Heart right ventricle (tissue), 16 donors: Measurements from ENCODE around the gene PLCD3. TPM values are rescaled to one million over a fixed set of nuclear protein-coding genes. Genes with fewer than 3 reads are reported as not detected.
A peak's percentile ranks its signal among the peaks of the same experiment; 100 is the strongest.

Experiments
- ATAC-seq, 8 donors: fragments of 200-7000 bp; cut with Tn5 transposase; one replicate each; pipeline ENCODE4 v1.9.1; 2020; ENCODE audit warnings: mild to moderate bottlenecking in 8 of 8, moderate library complexity in 8 of 8, moderate number of reproducible peaks in 1 of 8
- DNase-seq, 2 donors: peaks; one replicate each; pipeline ENCODE4 v3.0.0-alpha.2; 2020
- H3K27ac ChIP-seq, 10 donors: fragments of 200-600 bp; sonication (generic) in 2 of 10; one replicate each; pipeline versions ENCODE4 v1.5.0 to v1.8.0; 2020 to 2022; ENCODE audit warnings: mild to moderate bottlenecking in 3 of 10
- H3K27me3 ChIP-seq, 7 donors: fragments of 200-600 bp; one replicate each; pipeline ENCODE4 v1.8.0; 2021 to 2022; ENCODE audit warnings: mild to moderate bottlenecking in 2 of 7
- H3K36me3 ChIP-seq, 9 donors: fragments of 200-600 bp; sonication (generic) in 1 of 9; one replicate each; pipeline versions ENCODE4 v1.5.0 to v1.8.0; 2020 to 2022; ENCODE audit warnings: mild to moderate bottlenecking in 2 of 9
- H3K4me1 ChIP-seq, 9 donors: fragments of 200-600 bp; sonication (generic) in 1 of 9; one replicate each; pipeline versions ENCODE4 v1.5.0 to v1.8.0; 2020 to 2022; ENCODE audit warnings: mild to moderate bottlenecking in 4 of 9
- H3K4me3 ChIP-seq, 10 donors: fragments of 200-600 bp; sonication (generic) in 2 of 10; one replicate each; pipeline versions ENCODE4 v1.5.0 to v1.8.0; 2020 to 2022; ENCODE audit warnings: mild to moderate bottlenecking in 7 of 10, moderate library complexity in 2 of 10
- H3K9me3 ChIP-seq, 11 donors: fragments of 200-600 bp in 10 of 11; sonication (generic) in 2 of 11; one replicate each; pipeline versions ENCODE4 v1.5.0 to v1.8.0; 2013 to 2022; ENCODE audit warnings: mild to moderate bottlenecking in 2 of 11, control low read depth in 1 of 11, moderate library complexity in 1 of 11
- CTCF ChIP-seq, 9 donors: fragments of 200-600 bp; sonication (generic) in 2 of 9; IDR thresholded peaks; one replicate each; pipeline versions ENCODE4 v1.5.0 to v1.8.0; 2021 to 2022; ENCODE audit warnings: antibody characterized with exemption in 9 of 9, mild to moderate bottlenecking in 5 of 9, moderate library complexity in 1 of 9
- WGBS, 2 donors: extraction: QIAGEN DNeasy Blood & Tissue Kit; methylation state at CpG; one replicate each; pipeline ENCODE4 v1.1.7; 2013; ENCODE audit warnings: inconsistent platforms in 1 of 2; 5-methylcytosine and 5-hydroxymethylcytosine counted together
- intact Hi-C, 10 donors: fragments of 100-400 bp; cut with DNase I; formaldehyde crosslinking; loops; one replicate each; pipeline versions ENCODE4 v1.11.1 to v1.14.2; 2022
- polyA plus RNA-seq, 2 donors: library from polyadenylated mRNA; stranded (reverse); fragments of 200-250 nt; gene quantifications; one replicate each; pipeline ENCODE4 v1.2.3, GENCODE V29; 2013
- total RNA-seq, 10 donors: library from RNA; stranded (reverse); fragmentation: NEBNext Ultra II Directional in 3 of 10; extraction: Animal tissue kit (Norgen Biotek cat#: 25700) in 3 of 10; gene quantifications; one replicate each; pipeline versions ENCODE4 v1.2.1 to v1.2.4, GENCODE V29; 2021 to 2023
- donor health status: Arrhythmogenic right ventricular cardiomyopathy.
- donor health status: ischemic (EF 13 %, LVEDD 7.1; RV severe dilation, severe dysfunction).
- donor health status: healthy with polysubstance abuse.
- donor health status: DM: no; HTN: yes; CAD: no.
- donor health status: DM: no; HTN: no; CAD: no.
- donor health status: ischemic (EF 25% LVEDD 6.9; RV normal size, moderate dysfunction).
- donor health status: ischemic (EF 25% LVEDD 5.7; RV mildly dilated, moderate dysfunction).
- donor health status: healthy.
- donor health status: DM: yes; HTN: yes; CAD: no.
- donor health status: Ischemic cardiomyopathy.
- donor health status: ischemic (EF 35%, LVEDD 5.7; RV mildly dilated, moderate dysfunction).
- donor health status: nonischemic (EF 11% LVEDD 7.7; RV severe dilation, severe dysfunction).
- donor health status: DM: yes; HTN: yes; CAD: no.
- donor health status: PGD.
- donor health status: ischemic (EF 29% LVEDD 5.4; RV normal size, mild dysfunction).
- donor health status: nonischemic (EF 23%, LVEDD 6.1; RV moderate dilation, normal function).

PLCD3 gene
- total and polyA plus RNA-seq, 12 donors, result 44.6 to 188 (median 112) TPM

- Histone ChIP-seq H3K9me3 (no peaks in the 10 kb centered on the region), H3K27me3 (no peaks in the 10 kb centered on the region), H3K36me3 (peaks cover 0 to 7% (median 0%) of the 10 kb centered on the region in 9 donors), H3K4me3 (no peak overlapping the region), H3K27ac (peak overlapping the region in 3 of 10 donors; percentile 26 to 48 (median 39)), H3K4me1 (peaks cover 17 to 82% (median 67%) of the 10 kb centered on the region in 9 donors)
- 94 to 95% methylated on average over 4 of the region's 4 CpGs for WGBS, 2 donors
- ATAC-seq, result no peak
- intact Hi-C loops, result no loop called here
- TF ChIP-seq CTCF (IDR thresholded peaks at IDR 0.05), result no peak
- DNase-seq, result no peak
Measured at GRCh38 chr17:45155029-45155428, 22.7 kb upstream of the PLCD3 start.

GRCh38 chr17:45150911-45151809 is 18.8 kb upstream of the PLCD3 start:
- 25 to 27% methylated on average over 8 of the region's 8 CpGs for WGBS, 2 donors
- ATAC-seq, result no peak
- Histone ChIP-seq H3K27ac (peak overlapping the region in 8 of 10 donors; percentile 50 to 99 (median 97)), H3K27me3 (no peaks in the 10 kb centered on the region), H3K4me1 (peaks cover 9 to 60% (median 47%) of the 10 kb centered on the region in 9 donors), H3K4me3 (peak overlapping the region; percentile 63 to 97 (median 76)), H3K9me3 (no peaks in the 10 kb centered on the region), H3K36me3 (no peaks in the 10 kb centered on the region)
- no peak for DNase-seq
- no peak for TF ChIP-seq CTCF (IDR thresholded peaks at IDR 0.05)
- intact Hi-C loops, result loop anchor here in 2 of 10 donors (1.0 to 5.0 kb wide), 2 partner anchors 9 to 46 kb away; no protein-coding TSS in a partner anchor

DNA sequence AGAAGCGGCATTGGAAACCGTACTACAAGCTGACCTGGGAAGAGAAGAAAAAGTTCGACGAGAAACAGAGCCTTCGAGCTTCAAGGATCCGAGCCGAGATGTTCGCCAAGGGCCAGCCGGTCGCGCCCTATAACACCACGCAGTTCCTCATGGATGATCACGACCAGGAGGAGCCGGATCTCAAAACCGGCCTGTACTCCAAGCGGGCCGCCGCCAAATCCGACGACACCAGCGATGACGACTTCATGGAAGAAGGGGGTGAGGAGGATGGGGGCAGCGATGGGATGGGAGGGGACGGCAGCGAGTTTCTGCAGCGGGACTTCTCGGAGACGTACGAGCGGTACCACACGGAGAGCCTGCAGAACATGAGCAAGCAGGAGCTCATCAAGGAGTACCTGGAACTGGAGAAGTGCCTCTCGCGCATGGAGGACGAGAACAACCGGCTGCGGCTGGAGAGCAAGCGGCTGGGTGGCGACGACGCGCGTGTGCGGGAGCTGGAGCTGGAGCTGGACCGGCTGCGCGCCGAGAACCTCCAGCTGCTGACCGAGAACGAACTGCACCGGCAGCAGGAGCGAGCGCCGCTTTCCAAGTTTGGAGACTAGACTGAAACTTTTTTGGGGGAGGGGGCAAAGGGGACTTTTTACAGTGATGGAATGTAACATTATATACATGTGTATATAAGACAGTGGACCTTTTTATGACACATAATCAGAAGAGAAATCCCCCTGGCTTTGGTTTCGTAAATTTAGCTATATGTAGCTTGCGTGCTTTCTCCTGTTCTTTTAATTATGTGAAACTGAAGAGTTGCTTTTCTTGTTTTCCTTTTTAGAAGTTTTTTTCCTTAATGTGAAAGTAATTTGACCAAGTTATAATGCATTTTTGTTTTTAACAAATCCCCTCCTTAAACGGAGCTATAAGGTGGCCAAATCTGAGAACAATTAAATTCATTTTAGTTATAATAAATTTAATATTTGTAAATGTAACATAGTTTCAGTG is 17.7 kb upstream of the PLCD3 start:
- WGBS, 2 donors, result 1% methylated on average over 56 of the region's 56 CpGs
- Histone ChIP-seq H3K27ac (peak overlapping the region; percentile 91 to 99 (median 97)), H3K4me3 (peak overlapping the region; percentile 63 to 97 (median 76)), H3K27me3 (no peaks in the 10 kb centered on the region), H3K36me3 (no peaks in the 10 kb centered on the region), H3K4me1 (peaks cover 9 to 59% (median 41%) of the 10 kb centered on the region in 9 donors), H3K9me3 (no peaks in the 10 kb centered on the region)
- DNase-seq, result peak; percentile 73 to 74
- TF ChIP-seq CTCF (IDR thresholded peaks at IDR 0.05), result no peak
- intact Hi-C loops, result loop anchor here in 2 of 10 donors (5.0 to 10.0 kb wide), 2 partner anchors 47 to 165 kb away; partner anchors contain the start of gene MAP3K14 (in 1 of the 2)
- ATAC-seq, result peak; percentile 3 to 15 (median 8)
